Activated naive CD8-positive, alpha-beta T cell treated with anti-CD3 and anti-CD28 coated beads, Interleukin-2, amount 10 ng/mL, durations not matched to agents 7 days and 5 days (primary cell): ENCODE data around the gene THY1. TPM values are rescaled to one million over a fixed set of nuclear protein-coding genes. Genes with fewer than 3 reads are reported as not detected.
"Not testable (repeated sequence)": the region's sequence is repeated elsewhere in the genome, so short reads cannot be mapped to it uniquely, and the experiment has no call there.

Experiments used
- ATAC-seq: fragments of 150-1000 bp; cut with Tn5 transposase; one replicate; pipeline ENCODE4 v1.10.0; 2021; ENCODE audit warnings: low read depth, moderate library complexity
- POLR2A ChIA-PET: fragments of 350-600 bp; sonication (Branson Sonifier 250); formaldehyde crosslinking; loops from one replicate; lab custom pipeline; 2021; ENCODE audit warnings: antibody characterized with exemption; lab: Charles Lee
- DNase-seq: peaks from one replicate; pipeline ENCODE4 v3.0.0; 2021
- H3K27ac Mint-ChIP-seq: one replicate; pipeline ENCODE4 v1.8.0; 2022; ENCODE audit warnings: mild to moderate bottlenecking, mixed read lengths
- H3K27me3 Mint-ChIP-seq: one replicate; pipeline ENCODE4 v1.8.0; 2022; ENCODE audit warnings: mild to moderate bottlenecking, moderate library complexity, mixed read lengths
- H3K36me3 Mint-ChIP-seq: one replicate; pipeline ENCODE4 v1.8.0; 2021; ENCODE audit warnings: mild to moderate bottlenecking, mixed read lengths
- H3K4me1 Mint-ChIP-seq: one replicate; pipeline ENCODE4 v1.8.0; 2021; ENCODE audit warnings: mixed read lengths
- H3K4me3 Mint-ChIP-seq: one replicate; pipeline ENCODE4 v1.8.0; 2022; ENCODE audit warnings: mild to moderate bottlenecking, moderate library complexity, mixed read lengths
- H3K9me3 Mint-ChIP-seq: one replicate; pipeline ENCODE4 v1.8.0; 2021; ENCODE audit warnings: mixed read lengths
- total RNA-seq, 2 experiments: library from RNA; stranded (reverse); gene quantifications; one replicate each; pipeline ENCODE4 v1.2.3, GENCODE V29; 2021

Gene THY1
- total RNA-seq, 2 experiments from 2014 or later, result not detected

GRCh38 chr11:119453881-119454280 is 30.9 kb upstream of the THY1 start:
- Mint-ChIP-seq H3K36me3 (no peaks in the 10 kb centered on the region), H3K27ac (no peak overlapping the region), H3K9me3 (no peaks in the 10 kb centered on the region), H3K4me1 (no peaks in the 10 kb centered on the region), H3K4me3 (no peak overlapping the region), H3K27me3 (peaks cover 15% of the 10 kb centered on the region)
- DNase-seq (no peak), ATAC-seq (no peak)
- POLR2A ChIA-PET, result interaction anchor here (0.6 kb wide), 1 partner anchor 1740 kb away, joined by 4 read pairs; no protein-coding TSS in a partner anchor

GRCh38 chr11:119450590-119451326 is 27.8 kb upstream of the THY1 start:
- POLR2A ChIA-PET, result no interaction called here
- no peak overlapping the region for H3K27ac Mint-ChIP-seq
- no peak overlapping the region for H3K4me3 Mint-ChIP-seq
- H3K27me3 Mint-ChIP-seq, result peaks cover 17% of the 10 kb centered on the region
- ATAC-seq (no peak), DNase-seq (no peak)
- H3K36me3 Mint-ChIP-seq, result no peaks in the 10 kb centered on the region
- H3K9me3 Mint-ChIP-seq, result no peaks in the 10 kb centered on the region
- peaks cover 1% of the 10 kb centered on the region for H3K4me1 Mint-ChIP-seq

- Mint-ChIP-seq H3K4me3 (no peak overlapping the region), H3K36me3 (no peaks in the 10 kb centered on the region), H3K9me3 (no peaks in the 10 kb centered on the region), H3K27me3 (peaks cover 18% of the 10 kb centered on the region), H3K4me1 (peaks cover 1% of the 10 kb centered on the region), H3K27ac (no peak overlapping the region)
- no peak for DNase-seq
- ATAC-seq, result no peak
- POLR2A ChIA-PET, result no interaction called here
Measured at GRCh38 chr11:119449498-119449897, 26.5 kb upstream of the THY1 start.

GRCh38 chr11:119448380-119448779 is 25.4 kb upstream of the THY1 start:
- ATAC-seq, result no peak
- DNase-seq, result no peak
- Mint-ChIP-seq H3K4me1 (peaks cover 1% of the 10 kb centered on the region), H3K36me3 (no peaks in the 10 kb centered on the region), H3K27ac (no peak overlapping the region), H3K4me3 (no peak overlapping the region), H3K9me3 (no peaks in the 10 kb centered on the region), H3K27me3 (peaks cover 18% of the 10 kb centered on the region)
- POLR2A ChIA-PET, result no interaction called here

DNA sequence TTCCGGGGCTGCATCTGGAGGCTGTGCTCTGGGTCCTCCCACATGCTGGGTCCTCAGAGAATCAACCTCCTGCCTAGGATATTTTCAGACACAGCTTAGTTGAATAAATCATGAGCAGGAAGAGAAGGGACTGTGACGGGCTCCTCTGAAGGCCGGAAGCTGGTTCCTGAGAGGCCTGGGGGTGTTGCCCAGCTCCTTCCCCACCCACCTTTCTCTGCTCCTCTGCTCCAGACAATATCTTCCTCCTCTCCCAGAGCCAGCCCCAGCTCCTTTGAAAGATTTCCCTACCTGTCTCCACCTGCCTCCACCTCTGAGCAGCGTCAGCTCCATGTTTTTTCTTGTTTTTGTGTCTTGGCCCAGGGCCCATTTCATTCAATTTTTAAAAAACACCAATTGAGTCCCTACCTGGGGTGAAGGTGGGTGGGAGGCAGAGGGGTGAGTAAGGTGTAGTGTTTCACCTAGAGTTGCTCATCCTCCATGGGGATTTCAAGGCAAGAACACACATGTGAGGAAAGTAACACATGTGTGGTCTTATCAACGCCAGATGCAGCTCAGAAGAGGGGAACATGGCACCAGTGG is 24.8 kb upstream of the THY1 start:
- Mint-ChIP-seq H3K4me3 (no peak overlapping the region), H3K9me3 (no peaks in the 10 kb centered on the region), H3K27ac (no peak overlapping the region), H3K36me3 (no peaks in the 10 kb centered on the region), H3K4me1 (peaks cover 1% of the 10 kb centered on the region), H3K27me3 (peaks cover 20% of the 10 kb centered on the region)
- POLR2A ChIA-PET, result no interaction called here
- ATAC-seq (no peak), DNase-seq (no peak)

DNA sequence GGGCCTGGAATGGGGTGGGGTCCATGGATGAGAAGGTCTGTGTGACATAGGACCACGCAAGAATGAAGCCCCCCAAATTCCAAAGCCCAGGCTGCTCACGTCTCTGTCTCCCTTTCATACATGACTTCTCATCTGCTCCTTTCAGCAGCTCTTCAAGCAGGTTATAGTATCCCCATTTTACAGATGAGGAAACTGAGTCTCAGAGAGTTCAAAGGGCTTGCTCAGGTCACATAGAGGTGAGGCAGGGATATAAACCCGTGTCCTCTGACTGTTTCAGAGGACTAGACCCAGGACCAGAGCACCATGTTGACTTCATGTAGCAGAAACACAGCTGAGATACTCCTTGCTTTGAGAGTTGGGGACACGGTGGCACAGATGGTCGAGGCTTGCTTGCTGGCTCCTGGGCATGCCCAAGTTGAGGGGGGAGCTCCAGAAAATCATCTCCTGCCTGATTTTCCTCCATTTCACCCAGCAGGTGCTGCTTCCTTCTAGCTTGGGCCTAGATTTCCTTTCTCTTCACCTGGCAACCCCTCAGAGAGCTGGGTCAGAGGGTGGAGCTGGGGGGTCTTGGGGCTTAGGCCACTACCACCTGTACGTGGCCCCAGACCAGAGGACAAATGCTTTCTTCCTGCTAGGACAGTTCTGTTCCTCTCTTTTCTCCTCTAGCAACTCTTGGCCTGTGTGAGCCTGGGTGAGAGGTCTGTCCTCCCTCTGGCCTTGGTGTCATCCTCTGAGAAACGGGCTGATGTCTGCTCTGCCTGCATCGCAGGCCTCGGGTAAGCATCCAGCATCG is 24.1 kb upstream of the THY1 start:
- ATAC-seq, result no peak
- no peaks in the 10 kb centered on the region for H3K9me3 Mint-ChIP-seq
- POLR2A ChIA-PET, result no interaction called here
- no peak overlapping the region for H3K4me3 Mint-ChIP-seq
- H3K36me3 Mint-ChIP-seq, result no peaks in the 10 kb centered on the region
- H3K4me1 Mint-ChIP-seq, result peaks cover 1% of the 10 kb centered on the region
- no peak overlapping the region for H3K27ac Mint-ChIP-seq
- no peak for DNase-seq
- peaks cover 18% of the 10 kb centered on the region for H3K27me3 Mint-ChIP-seq

DNA sequence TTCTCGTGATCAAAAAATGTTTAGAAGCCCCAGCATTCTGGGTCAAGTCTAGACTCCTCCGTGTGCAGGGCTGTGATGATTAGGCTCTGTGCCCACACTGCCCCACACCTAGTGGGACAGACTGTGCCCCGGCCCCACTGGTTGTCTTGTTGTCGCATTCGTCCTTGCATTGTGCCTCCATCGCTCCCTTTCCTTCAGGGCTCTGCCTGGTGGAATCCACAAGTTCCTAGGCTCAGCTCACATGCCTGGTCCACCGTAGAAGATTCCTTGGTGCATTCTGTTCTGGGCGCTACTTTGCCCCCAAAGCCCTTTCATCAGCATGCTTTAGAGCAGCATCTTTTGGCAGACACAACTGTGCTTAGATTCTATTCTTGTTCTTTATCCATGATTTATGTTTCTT is 23.5 kb upstream of the THY1 start:
- Mint-ChIP-seq H3K27me3 (peaks cover 20% of the 10 kb centered on the region), H3K4me3 (no peak overlapping the region), H3K27ac (no peak overlapping the region), H3K36me3 (no peaks in the 10 kb centered on the region), H3K9me3 (no peaks in the 10 kb centered on the region), H3K4me1 (peaks cover 1% of the 10 kb centered on the region)
- ATAC-seq, result no peak
- DNase-seq, result no peak
- POLR2A ChIA-PET, result no interaction called here

DNA sequence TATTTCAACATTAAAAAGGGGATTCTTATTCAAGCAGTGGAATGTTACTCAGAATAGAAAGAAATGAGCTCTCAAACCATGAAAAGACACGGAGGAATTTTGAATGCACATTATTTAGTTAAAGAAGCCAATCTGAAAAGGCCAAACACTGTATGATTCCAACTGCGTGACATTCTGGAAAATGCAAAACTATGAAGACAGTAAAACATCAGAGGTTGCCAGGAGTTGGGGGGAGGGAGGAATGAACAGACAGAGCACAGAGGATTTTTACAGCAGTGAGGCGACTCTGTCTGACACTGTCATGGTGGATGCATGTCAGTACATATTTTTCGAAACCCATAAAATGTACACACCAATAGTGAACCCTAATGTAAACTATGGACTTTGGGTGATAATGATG is 22.9 kb upstream of the THY1 start:
- H3K27ac Mint-ChIP-seq, result no peak overlapping the region
- H3K4me1 Mint-ChIP-seq, result peaks cover 6% of the 10 kb centered on the region
- ATAC-seq (no peak), DNase-seq (no peak)
- POLR2A ChIA-PET, result no interaction called here
- H3K27me3 Mint-ChIP-seq, result peaks cover 24% of the 10 kb centered on the region
- no peaks in the 10 kb centered on the region for H3K9me3 Mint-ChIP-seq
- no peaks in the 10 kb centered on the region for H3K36me3 Mint-ChIP-seq
- no peak overlapping the region for H3K4me3 Mint-ChIP-seq

- no peak overlapping the region for H3K4me3 Mint-ChIP-seq
- ATAC-seq, result no peak
- no peaks in the 10 kb centered on the region for H3K9me3 Mint-ChIP-seq
- POLR2A ChIA-PET, result no interaction called here
- no peaks in the 10 kb centered on the region for H3K36me3 Mint-ChIP-seq
- peaks cover 9% of the 10 kb centered on the region for H3K4me1 Mint-ChIP-seq
- DNase-seq, result no peak
- H3K27me3 Mint-ChIP-seq, result peaks cover 22% of the 10 kb centered on the region
- no peak overlapping the region for H3K27ac Mint-ChIP-seq
Measured at GRCh38 chr11:119445379-119445778, 22.4 kb upstream of the THY1 start.

DNA sequence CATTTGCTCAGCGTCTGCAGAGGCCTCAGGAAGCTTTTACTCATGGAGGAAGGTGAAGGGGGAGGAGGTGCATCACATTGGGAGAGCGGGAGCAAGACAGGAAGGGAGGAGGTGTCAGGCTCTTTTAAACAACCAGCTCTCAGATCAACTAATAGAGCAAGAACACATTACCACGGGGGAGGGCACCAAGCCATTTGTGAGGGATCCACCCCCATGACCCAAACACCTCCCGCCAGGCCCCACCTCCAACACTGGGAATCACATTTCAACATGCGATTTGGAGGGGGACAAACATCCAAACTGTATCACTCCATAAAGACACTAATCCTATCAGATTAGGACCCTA is 18.9 kb upstream of the THY1 start:
- H3K36me3 Mint-ChIP-seq, result no peaks in the 10 kb centered on the region
- no peak for ATAC-seq
- no peak for DNase-seq
- no peak overlapping the region for H3K27ac Mint-ChIP-seq
- POLR2A ChIA-PET, result no interaction called here
- H3K4me1 Mint-ChIP-seq, result peaks cover 7% of the 10 kb centered on the region
- no peak overlapping the region for H3K4me3 Mint-ChIP-seq
- H3K27me3 Mint-ChIP-seq, result peaks cover 31% of the 10 kb centered on the region
- H3K9me3 Mint-ChIP-seq, result peaks cover 2% of the 10 kb centered on the region

DNA sequence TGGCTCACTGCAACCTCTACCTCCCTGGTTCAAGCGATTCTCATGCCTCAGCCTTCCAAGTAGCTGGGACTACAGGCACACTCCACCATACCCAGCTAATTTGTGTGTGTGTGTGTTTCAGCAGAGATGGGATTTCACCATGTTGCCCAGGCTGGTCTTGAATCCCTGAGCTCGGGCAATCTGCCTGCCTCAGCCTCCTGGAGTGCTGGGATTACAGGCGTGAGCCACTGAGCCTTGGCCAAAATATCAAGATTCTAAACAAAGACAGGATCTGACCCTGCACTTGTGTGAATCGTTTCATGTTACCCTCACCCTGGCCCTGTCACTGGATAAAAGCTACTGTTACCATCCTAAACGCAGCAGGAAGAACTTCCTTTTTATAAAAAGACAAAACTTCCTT is 15.6 kb upstream of the THY1 start:
- no peak for DNase-seq
- ATAC-seq, result no peak
- POLR2A ChIA-PET, result interaction anchor here (0.7 kb wide), 1 partner anchor 9 kb away, joined by 4 read pairs; no protein-coding TSS in a partner anchor
- peaks cover 2% of the 10 kb centered on the region for H3K9me3 Mint-ChIP-seq
- H3K4me3 Mint-ChIP-seq, result no peak overlapping the region
- H3K36me3 Mint-ChIP-seq, result no peaks in the 10 kb centered on the region
- H3K4me1 Mint-ChIP-seq, result peaks cover 7% of the 10 kb centered on the region
- H3K27me3 Mint-ChIP-seq, result peaks cover 33% of the 10 kb centered on the region
- no peak overlapping the region for H3K27ac Mint-ChIP-seq

GRCh38 chr11:119437521-119437920 is 14.5 kb upstream of the THY1 start:
- H3K4me3 Mint-ChIP-seq, POLR2A ChIA-PET, H3K9me3 Mint-ChIP-seq, H3K27ac Mint-ChIP-seq, H3K4me1 Mint-ChIP-seq, H3K36me3 Mint-ChIP-seq, DNase-seq, ATAC-seq: not testable (repeated sequence)
- peaks cover 32% of the 10 kb centered on the region for H3K27me3 Mint-ChIP-seq

GRCh38 chr11:119436711-119437110 is 13.7 kb upstream of the THY1 start:
- no peak overlapping the region for H3K27ac Mint-ChIP-seq
- POLR2A ChIA-PET, result no interaction called here
- no peak overlapping the region for H3K4me3 Mint-ChIP-seq
- ATAC-seq (no peak), DNase-seq (no peak)
- H3K27me3 Mint-ChIP-seq, result peaks cover 32% of the 10 kb centered on the region
- no peaks in the 10 kb centered on the region for H3K36me3 Mint-ChIP-seq
- peaks cover 2% of the 10 kb centered on the region for H3K9me3 Mint-ChIP-seq
- H3K4me1 Mint-ChIP-seq, result peaks cover 7% of the 10 kb centered on the region

DNA sequence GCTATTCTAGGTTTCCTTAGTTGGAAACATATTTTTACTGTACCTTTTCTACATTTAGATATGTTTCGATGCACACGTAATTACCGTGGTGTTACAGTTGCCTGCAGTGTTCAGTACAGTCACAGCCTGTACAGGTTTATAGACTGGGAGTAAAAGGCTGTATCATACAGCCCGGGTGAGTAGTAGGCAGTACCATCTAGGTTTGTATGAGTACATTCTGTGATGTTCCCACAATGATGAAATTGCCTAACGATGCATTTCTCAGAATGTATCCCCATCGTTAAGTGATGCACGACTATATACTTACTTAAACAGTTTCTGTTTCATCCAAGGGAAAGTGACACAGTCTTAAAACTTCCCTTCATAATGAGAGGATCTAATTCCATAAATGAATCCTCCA is 13.1 kb upstream of the THY1 start:
- POLR2A ChIA-PET, result no interaction called here
- no peak for ATAC-seq
- Mint-ChIP-seq H3K9me3 (peaks cover 2% of the 10 kb centered on the region), H3K36me3 (no peaks in the 10 kb centered on the region), H3K27me3 (peaks cover 32% of the 10 kb centered on the region), H3K4me3 (no peak overlapping the region), H3K27ac (no peak overlapping the region), H3K4me1 (peaks cover 5% of the 10 kb centered on the region)
- no peak for DNase-seq
